GM23338 (cell line): ENCODE results near the gene ZNF284. TPM values are rescaled to one million over a fixed set of nuclear protein-coding genes. Genes with fewer than 3 reads are reported as not detected.

Source experiments
- ATAC-seq: fragments of 200-7000 bp; cut with Tn5 transposase; 3 replicates; pipeline ENCODE4 v1.9.1; 2020
- DNase-seq: peaks from one replicate; pipeline ENCODE4 v3.0.0-alpha.2; 2015; ENCODE audit warnings: low spot score
- H2AFZ ChIP-seq: fragments of 200-600 bp; sonication (generic); 2 replicates; pipeline ENCODE4 v1.8.0; 2016; ENCODE audit warnings: antibody characterized with exemption, mild to moderate bottlenecking, moderate library complexity
- H3F3A ChIP-seq: fragments of 200-600 bp; sonication (generic); replicated peaks from 2 replicates; pipeline ENCODE4 v1.8.0; 2017; ENCODE audit warnings: antibody characterized with exemption, mixed run types, low read depth
- H3K27ac ChIP-seq: fragments of 200-600 bp; sonication (generic); 2 replicates; pipeline ENCODE4 v1.6.1; 2016; ENCODE audit warnings: low read depth
- H3K27me3 ChIP-seq: fragments of 200-600 bp; sonication (generic); 2 replicates; pipeline ENCODE4 v1.8.0; 2016; ENCODE audit warnings: mild to moderate bottlenecking, mixed run types, moderate library complexity; ENCODE audit not compliant: insufficient read depth
- H3K36me3 ChIP-seq: fragments of 200-600 bp; sonication (generic); 2 replicates; pipeline ENCODE4 v1.8.0; 2016; ENCODE audit warnings: mild to moderate bottlenecking; ENCODE audit not compliant: insufficient read depth
- H3K4me1 ChIP-seq: fragments of 200-600 bp; sonication (generic); 2 replicates; pipeline ENCODE4 v1.8.0; 2016; ENCODE audit warnings: mild to moderate bottlenecking, moderate library complexity; ENCODE audit not compliant: insufficient read depth
- H3K4me2 ChIP-seq: fragments of 200-600 bp; sonication (generic); 2 replicates; pipeline ENCODE4 v1.7.1; 2017; ENCODE audit warnings: mixed run types
- H3K4me3 ChIP-seq: fragments of 200-600 bp; sonication (generic); 2 replicates; pipeline ENCODE4 v1.6.1; 2016; ENCODE audit warnings: mixed run types
- H3K79me2 ChIP-seq: fragments of 200-600 bp; sonication (generic); replicated peaks from 2 replicates; pipeline ENCODE4 v1.8.0; 2017; ENCODE audit warnings: mild to moderate bottlenecking; ENCODE audit not compliant: insufficient read depth
- H3K9me2 ChIP-seq: fragments of 200-600 bp; sonication (generic); 2 replicates; pipeline ENCODE4 v1.8.0; 2017; ENCODE audit not compliant: insufficient read depth
- H4K20me1 ChIP-seq: fragments of 200-600 bp; sonication (generic); replicated peaks from 2 replicates; pipeline ENCODE4 v1.8.0; 2017; ENCODE audit warnings: mild to moderate bottlenecking; ENCODE audit not compliant: insufficient read depth
- H3K27ac Mint-ChIP-seq: 2 replicates; pipeline ENCODE4 v1.8.0; 2020; ENCODE audit warnings: inconsistent platforms, mild to moderate bottlenecking, moderate library complexity, mixed read lengths
- H3K27me3 Mint-ChIP-seq: 3 replicates; pipeline ENCODE4 v1.8.0; 2022; ENCODE audit warnings: low read depth, mild to moderate bottlenecking, moderate library complexity, mixed read lengths, inconsistent platforms; ENCODE audit not compliant: insufficient read depth, poor library complexity
- H3K36me3 Mint-ChIP-seq: 3 replicates; pipeline ENCODE4 v1.8.0; 2021; ENCODE audit warnings: low read depth, mild to moderate bottlenecking, inconsistent platforms, moderate library complexity, mixed read lengths
- H3K4me1 Mint-ChIP-seq: 3 replicates; pipeline ENCODE4 v1.8.0; 2020; ENCODE audit warnings: mild to moderate bottlenecking, inconsistent platforms, mixed read lengths
- H3K4me3 Mint-ChIP-seq: 3 replicates; pipeline ENCODE4 v1.8.0; 2021; ENCODE audit warnings: moderate library complexity, mild to moderate bottlenecking, inconsistent platforms, mixed read lengths
- H3K9me3 Mint-ChIP-seq: 3 replicates; pipeline ENCODE4 v1.8.0; 2020; ENCODE audit warnings: moderate library complexity, mild to moderate bottlenecking, inconsistent platforms, mixed read lengths
- CREB1 ChIP-seq: fragments of 250-450 bp; sonication (Bioruptor Pico); IDR thresholded peaks from 2 replicates; pipeline ENCODE4 v1.5.0; 2020; ENCODE audit warnings: low read depth, mild to moderate bottlenecking, moderate library complexity
- CTCF ChIP-seq, 2 experiments: fragments of 200-600 bp in 1 of 2; sonication (generic) in 1 of 2; conservative IDR thresholded peaks; 2 replicates each; pipeline versions ENCODE4 v1.5.1 to v1.6.1; 2016 to 2017; ENCODE audit warnings: antibody characterized with exemption in 2 of 2, low read depth in 2 of 2, mild to moderate bottlenecking in 2 of 2, moderate library complexity in 1 of 2
- ETS1 ChIP-seq: IDR thresholded peaks from 2 replicates; pipeline ENCODE4 v1.6.1; 2016; ENCODE audit warnings: antibody characterized with exemption
- EZH2 ChIP-seq: fragments of 200-600 bp; sonication (generic); IDR thresholded peaks from one replicate; pipeline ENCODE4 v1.8.0; 2017; ENCODE audit warnings: antibody characterized with exemption, mild to moderate bottlenecking, low read depth; ENCODE audit not compliant: unreplicated experiment
- EZH2phosphoT487 ChIP-seq: fragments of 200-600 bp; sonication (generic); IDR thresholded peaks from one replicate; pipeline ENCODE4 v1.8.1; 2018; ENCODE audit warnings: antibody characterized with exemption; ENCODE audit not compliant: unreplicated experiment
- JUNB ChIP-seq: IDR thresholded peaks from one replicate; pipeline ENCODE4 v1.6.1; 2016; ENCODE audit warnings: antibody characterized with exemption; ENCODE audit not compliant: unreplicated experiment
- NANOG ChIP-seq: IDR thresholded peaks from 2 replicates; pipeline ENCODE4 v1.6.1; 2016; ENCODE audit warnings: antibody characterized with exemption, borderline replicate concordance
- POLR2AphosphoS5 ChIP-seq: IDR thresholded peaks from 2 replicates; pipeline ENCODE4 v1.6.1; 2016; ENCODE audit warnings: antibody characterized with exemption, low read depth
- REST ChIP-seq: IDR thresholded peaks from one replicate; pipeline ENCODE4 v1.6.1; 2018; ENCODE audit warnings: antibody characterized with exemption; ENCODE audit not compliant: unreplicated experiment
- STAT1 ChIP-seq: IDR thresholded peaks from one replicate; pipeline ENCODE4 v1.6.1; 2016; ENCODE audit warnings: antibody characterized with exemption; ENCODE audit not compliant: unreplicated experiment
- ZNF114 ChIP-seq: fragments of 250-450 bp; sonication (Bioruptor Pico); IDR thresholded peaks from 2 replicates; pipeline ENCODE4 v1.5.0; 2020; ENCODE audit warnings: mild to moderate bottlenecking, moderate library complexity
- ZNF331 ChIP-seq: fragments of 250-450 bp; sonication (Bioruptor Pico); IDR thresholded peaks from 2 replicates; pipeline ENCODE4 v1.5.0; 2020; ENCODE audit warnings: low read depth, mild to moderate bottlenecking, moderate library complexity
- ZNF462 ChIP-seq: fragments of 250-450 bp; sonication (Bioruptor Pico); IDR thresholded peaks from 2 replicates; pipeline ENCODE4 v1.5.0; 2020; ENCODE audit warnings: mild to moderate bottlenecking, moderate library complexity
- polyA plus RNA-seq: library from polyadenylated mRNA; unstranded; fragments of >200 nt; fragmentation: Nextera tagmentation; extraction: Ambion mirVana; gene quantifications from 2 replicates; pipeline ENCODE4 v1.2.1, GENCODE V29; 2016
- total RNA-seq: library from RNA; depleted of rRNA; stranded (reverse); fragments of >200 nt; shearing (Covaris generic); gene quantifications from 2 replicates; pipeline ENCODE4 v1.2.3, GENCODE V29; 2014

Gene ZNF284
- total and polyA plus RNA-seq, 2 experiments from 2014 or later = 1.4 to 3.1 TPM

- DNase-seq (no peak), ATAC-seq (no peak)
- H3K27me3 Mint-ChIP-seq = peaks cover 2% of the 10 kb centered on the region
- H3K4me3 ChIP-seq = no peak overlapping the region
- peaks cover 79% of the 10 kb centered on the region for H3K36me3 Mint-ChIP-seq
- H3K4me3 Mint-ChIP-seq = no peak overlapping the region
- H3K9me3 Mint-ChIP-seq = peaks cover 15% of the 10 kb centered on the region
- H3K27ac Mint-ChIP-seq = no peak overlapping the region
- no peaks in the 10 kb centered on the region for H4K20me1 ChIP-seq
- H3K27ac ChIP-seq = no peak overlapping the region
- no peaks in the 10 kb centered on the region for H3K27me3 ChIP-seq
- no peaks in the 10 kb centered on the region for H3K79me2 ChIP-seq
- H3K4me2 ChIP-seq = no peak overlapping the region
- TF ChIP-seq JUNB = no peak
- TF ChIP-seq POLR2AphosphoS5 = no peak
- no peak for TF ChIP-seq EZH2
- TF ChIP-seq CTCF (conservative IDR thresholded peaks at IDR 0.05; ENCODE audit: low read depth in 2 of 2) = no peak
- TF ChIP-seq STAT1 = no peak
- TF ChIP-seq EZH2phosphoT487 = no peak
- no peak for TF ChIP-seq ETS1
- no peak for TF ChIP-seq ZNF114
- TF ChIP-seq ZNF331 (CRISPR knock-in tag) = no peak
- TF ChIP-seq REST = no peak
- no peak for TF ChIP-seq CREB1 (CRISPR knock-in tag)
- TF ChIP-seq ZNF462 (CRISPR knock-in tag) = no peak
- TF ChIP-seq NANOG = no peak
- no peaks in the 10 kb centered on the region for H3F3A ChIP-seq
- peaks cover 33% of the 10 kb centered on the region for H3K36me3 ChIP-seq
- H3K4me1 Mint-ChIP-seq = no peaks in the 10 kb centered on the region
- peaks cover 6% of the 10 kb centered on the region; the same call in 1 of the 2 replicates for H3K9me2 ChIP-seq
- H3K4me1 ChIP-seq = no peaks in the 10 kb centered on the region
- no peak overlapping the region for H2AFZ ChIP-seq
Observed at GRCh38 chr19:44061038-44061437, 10.9 kb upstream of the ZNF284 start.
